KOPT-K1 (cell line): ENCODE results near the gene WDR62.

Source experiments
- H3K27ac ChIP-seq: fragments of 200-600 bp; sonication (generic); 2 replicates; pipeline ENCODE4 v1.5.1; 2016; ENCODE audit warnings: antibody characterized with exemption, mild to moderate bottlenecking, low read depth, low read length; ENCODE audit not compliant: poor library complexity, severe bottlenecking
- H3K36me3 ChIP-seq: fragments of 200-600 bp; sonication (generic); 2 replicates; pipeline ENCODE4 v1.5.1; 2017; ENCODE audit warnings: antibody characterized with exemption, mild to moderate bottlenecking, low read length, moderate library complexity; ENCODE audit not compliant: insufficient read depth
- H3K9me3 ChIP-seq: fragments of 200-600 bp; sonication (generic); 2 replicates; pipeline ENCODE4 v1.5.1; 2017; ENCODE audit warnings: antibody characterized with exemption, low read length, mild to moderate bottlenecking; ENCODE audit not compliant: insufficient read depth, poor library complexity, severe bottlenecking

Gene WDR62

DNA sequence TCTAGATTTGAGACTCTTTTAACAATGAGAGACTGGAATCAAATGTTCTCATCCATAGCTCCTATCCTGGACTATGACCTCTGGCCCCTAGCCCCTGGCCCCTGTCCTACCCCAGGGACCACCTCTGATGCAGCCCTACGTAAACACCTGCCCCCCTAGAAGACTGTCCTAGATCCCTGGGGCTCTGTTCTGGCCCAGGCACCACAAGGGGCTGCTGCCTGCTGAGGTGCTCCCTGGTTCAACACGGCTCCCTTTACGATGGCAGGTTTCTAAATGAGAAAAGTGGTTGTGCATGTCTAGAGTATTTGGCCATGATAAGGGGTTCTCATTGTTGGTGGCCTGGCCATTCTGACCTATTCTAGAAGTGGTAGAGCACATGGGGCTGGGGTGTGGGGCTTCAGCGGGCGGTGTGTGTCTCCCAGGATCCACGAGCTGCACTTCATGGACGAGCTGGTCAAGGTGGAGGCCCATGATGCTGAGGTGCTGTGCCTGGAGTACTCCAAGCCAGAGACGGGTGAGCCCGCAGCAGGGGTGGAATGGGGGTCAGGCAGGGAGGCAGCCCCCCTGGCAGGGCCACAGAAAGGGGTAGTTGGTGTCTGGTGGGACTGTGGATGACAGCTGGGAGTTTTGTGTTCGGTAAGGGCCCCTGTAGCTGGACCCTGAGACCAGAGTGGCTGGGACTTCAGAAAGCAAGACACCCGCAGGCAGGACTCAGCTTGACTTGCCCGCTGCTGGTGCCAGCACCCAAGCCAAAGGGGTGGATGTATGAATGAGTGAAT lies 29.7 kb downstream of the WDR62 start:
- Histone ChIP-seq H3K9me3 (no peaks in the 10 kb centered on the region), H3K27ac (no peak overlapping the region), H3K36me3 (peaks cover 95% of the 10 kb centered on the region)

DNA sequence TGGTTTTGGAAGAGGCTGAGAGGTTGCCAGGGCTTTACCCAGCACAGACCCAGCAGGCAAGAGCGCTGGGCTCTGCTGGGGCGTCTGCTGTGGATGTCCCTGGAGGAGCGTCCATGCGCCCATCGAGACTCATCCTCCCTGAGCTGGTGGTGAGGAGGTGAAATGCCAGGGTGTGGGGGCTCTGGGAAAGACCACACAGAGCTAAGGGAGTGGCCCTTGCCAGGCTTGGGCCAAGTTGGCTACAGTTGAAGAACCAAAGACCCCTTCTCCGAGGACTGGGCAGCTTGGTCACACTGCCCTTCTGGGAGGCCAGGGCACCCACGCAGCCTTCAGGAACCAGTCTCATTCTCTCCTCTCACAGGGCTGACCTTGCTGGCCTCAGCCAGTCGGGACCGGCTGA lies 31.6 kb downstream of the WDR62 start:
- Histone ChIP-seq H3K36me3 (peaks cover 100% of the 10 kb centered on the region), H3K27ac (no peak overlapping the region), H3K9me3 (no peaks in the 10 kb centered on the region)

DNA sequence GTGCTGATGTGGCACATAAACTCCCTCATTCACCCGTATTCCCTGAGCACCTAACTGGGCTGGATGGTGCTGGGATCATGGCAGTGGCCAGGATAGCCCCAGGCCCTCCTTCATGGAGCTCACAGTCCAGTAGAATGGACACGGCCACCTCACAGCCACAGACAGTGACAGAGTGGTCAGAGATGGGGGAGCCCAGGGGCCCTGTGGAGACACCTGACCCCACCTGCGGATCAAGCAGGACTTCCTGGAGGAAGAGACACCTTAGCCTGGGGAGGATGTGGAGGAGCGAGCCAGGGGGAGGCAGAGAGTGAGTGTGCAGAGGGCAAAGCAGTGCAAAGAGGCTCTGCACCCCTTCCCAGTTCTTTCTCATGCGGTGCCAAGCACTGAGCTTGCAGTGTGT lies 35.1 kb downstream of the WDR62 start:
- no peak overlapping the region for H3K27ac ChIP-seq
- H3K36me3 ChIP-seq: peaks cover 99% of the 10 kb centered on the region
- H3K9me3 ChIP-seq: no peaks in the 10 kb centered on the region

GRCh38 chr19:36090910-36091695 lies 36.4 kb downstream of the WDR62 start:
- Histone ChIP-seq H3K36me3 (peaks cover 99% of the 10 kb centered on the region), H3K27ac (no peak overlapping the region)

DNA sequence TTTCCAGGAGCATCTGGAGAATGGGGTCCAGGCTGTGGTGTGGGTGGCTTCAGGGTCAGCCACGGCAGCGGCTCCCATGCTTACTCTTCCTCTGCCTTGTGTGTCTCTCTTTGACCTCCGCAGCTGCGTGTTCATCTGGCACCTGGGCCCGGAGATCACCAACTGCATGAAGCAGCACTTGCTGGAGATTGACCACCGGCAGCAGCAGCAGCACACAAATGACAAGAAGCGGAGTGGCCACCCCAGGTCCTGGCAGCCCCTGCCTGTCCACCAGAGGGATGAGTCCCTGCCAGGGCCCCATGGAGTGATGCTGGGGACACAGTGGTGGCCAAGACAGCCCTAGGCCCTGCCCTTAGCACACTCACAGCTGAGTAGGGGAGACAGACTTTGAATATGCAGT lies 37.9 kb downstream of the WDR62 start:
- H3K36me3 ChIP-seq: peaks cover 99% of the 10 kb centered on the region
- no peak overlapping the region for H3K27ac ChIP-seq
- no peaks in the 10 kb centered on the region for H3K9me3 ChIP-seq

More at GRCh38 chr19:36090910-36091695, 36.4 kb downstream of the WDR62 start:
- H3K9me3 ChIP-seq: no peaks in the 10 kb centered on the region

DNA sequence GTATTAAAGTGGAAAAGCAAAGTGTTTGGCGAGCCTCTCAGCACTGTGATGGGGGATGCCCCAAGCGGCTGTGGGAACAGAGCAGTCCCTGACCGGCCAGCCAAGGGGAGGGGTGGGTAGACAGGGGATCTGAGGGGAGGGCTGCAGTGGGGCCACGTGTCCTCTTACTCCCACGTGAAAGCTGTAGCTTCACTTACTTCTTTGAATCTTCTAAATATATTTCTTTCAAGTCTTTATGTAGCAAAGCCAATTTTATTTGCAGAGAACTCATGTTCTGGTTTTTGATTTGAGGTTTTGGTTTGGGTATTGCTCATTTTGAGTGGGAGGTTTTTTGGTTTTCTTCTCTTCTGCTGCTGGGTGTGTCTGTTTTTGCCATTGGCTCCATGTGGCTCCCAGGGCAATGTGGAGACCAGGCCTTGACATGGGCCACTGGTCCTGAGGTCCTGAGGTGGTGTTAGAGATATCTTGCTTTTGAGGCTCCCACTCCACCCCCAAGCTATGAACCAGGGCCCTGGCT lies 38.5 kb downstream of the WDR62 start:
- Histone ChIP-seq H3K27ac (no peak overlapping the region), H3K36me3 (peaks cover 99% of the 10 kb centered on the region)

GRCh38 chr19:36093687-36094086 lies 39.0 kb downstream of the WDR62 start:
- H3K36me3 ChIP-seq: peaks cover 99% of the 10 kb centered on the region

More for the DNA sequence above, 38.5 kb downstream of the WDR62 start:
- no peaks in the 10 kb centered on the region for H3K9me3 ChIP-seq

DNA sequence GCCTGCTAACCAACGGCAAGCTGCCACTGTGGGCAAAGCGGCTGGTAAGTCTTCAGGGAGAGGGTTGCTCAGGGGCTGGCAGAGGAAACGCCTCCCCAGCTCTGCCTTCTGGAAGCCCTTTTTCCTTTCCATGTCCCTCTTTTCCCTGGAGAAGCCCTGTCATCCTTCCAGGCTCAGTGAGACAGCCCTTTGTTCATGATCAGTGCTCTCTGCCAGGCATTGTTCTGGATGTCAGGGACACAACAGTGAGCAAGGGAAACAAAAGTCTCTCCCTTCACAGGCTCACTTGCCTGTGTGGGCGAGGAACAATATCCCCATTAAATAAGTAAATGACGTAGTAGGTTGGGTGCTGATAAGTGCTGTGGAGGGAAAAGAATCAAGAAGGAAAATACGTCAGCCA lies 42.3 kb downstream of the WDR62 start:
- Histone ChIP-seq H3K27ac (no peak overlapping the region), H3K36me3 (peaks cover 99% of the 10 kb centered on the region), H3K9me3 (no peaks in the 10 kb centered on the region)

More at GRCh38 chr19:36093687-36094086, 39.0 kb downstream of the WDR62 start:
- no peaks in the 10 kb centered on the region for H3K9me3 ChIP-seq
- no peak overlapping the region for H3K27ac ChIP-seq

GRCh38 chr19:36099166-36099785 lies 44.6 kb downstream of the WDR62 start:
- Histone ChIP-seq H3K36me3 (peaks cover 99% of the 10 kb centered on the region), H3K27ac (no peak overlapping the region), H3K9me3 (no peaks in the 10 kb centered on the region)

- Histone ChIP-seq H3K36me3 (peaks cover 100% of the 10 kb centered on the region), H3K9me3 (no peaks in the 10 kb centered on the region), H3K27ac (no peak overlapping the region)
Measured at GRCh38 chr19:36100476-36100875, 45.8 kb downstream of the WDR62 start.

DNA sequence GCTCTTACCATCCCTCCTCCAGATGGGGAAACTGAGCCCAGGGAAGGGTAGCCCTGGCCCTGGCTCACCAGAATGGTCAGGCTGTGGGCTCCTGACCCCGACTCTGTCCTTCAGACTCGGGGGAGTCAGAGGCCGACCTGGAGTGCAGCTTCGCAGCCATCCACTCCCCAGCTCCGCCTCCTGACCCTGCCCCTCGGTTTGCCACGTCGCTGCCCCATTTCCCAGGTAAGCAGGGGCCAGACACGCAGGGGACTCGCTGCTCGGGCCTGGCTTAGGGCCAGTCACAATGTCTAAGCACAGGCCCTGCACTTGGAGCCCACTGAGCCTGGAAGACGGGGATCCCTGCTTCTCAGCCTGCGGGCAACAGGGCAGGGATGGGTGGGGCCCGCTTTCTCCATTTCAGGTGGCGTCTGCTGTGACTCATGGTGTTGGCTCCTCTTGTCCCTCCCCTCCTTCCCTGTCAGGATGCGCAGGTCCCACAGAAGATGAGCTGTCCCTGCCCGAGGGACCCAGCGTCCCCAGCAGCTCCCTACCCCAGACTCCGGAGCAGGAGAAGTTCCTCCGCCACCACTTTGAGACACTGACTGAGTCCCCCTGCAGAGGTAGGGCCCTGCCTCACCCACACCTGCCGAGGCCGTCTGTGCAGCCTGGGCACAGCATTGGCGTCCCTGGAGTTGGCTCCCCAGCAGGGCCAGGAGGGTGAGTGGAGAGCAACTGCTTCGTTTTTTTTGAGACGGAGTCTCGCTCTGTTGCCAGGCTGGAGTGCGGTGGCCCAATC lies 47.0 kb downstream of the WDR62 start:
- peaks cover 98% of the 10 kb centered on the region for H3K36me3 ChIP-seq
- no peak overlapping the region for H3K27ac ChIP-seq
- no peaks in the 10 kb centered on the region for H3K9me3 ChIP-seq

- no peak overlapping the region for H3K27ac ChIP-seq
- H3K9me3 ChIP-seq: no peaks in the 10 kb centered on the region
- H3K36me3 ChIP-seq: peaks cover 90% of the 10 kb centered on the region
Measured at GRCh38 chr19:36103040-36103626, 48.4 kb downstream of the WDR62 start.

DNA sequence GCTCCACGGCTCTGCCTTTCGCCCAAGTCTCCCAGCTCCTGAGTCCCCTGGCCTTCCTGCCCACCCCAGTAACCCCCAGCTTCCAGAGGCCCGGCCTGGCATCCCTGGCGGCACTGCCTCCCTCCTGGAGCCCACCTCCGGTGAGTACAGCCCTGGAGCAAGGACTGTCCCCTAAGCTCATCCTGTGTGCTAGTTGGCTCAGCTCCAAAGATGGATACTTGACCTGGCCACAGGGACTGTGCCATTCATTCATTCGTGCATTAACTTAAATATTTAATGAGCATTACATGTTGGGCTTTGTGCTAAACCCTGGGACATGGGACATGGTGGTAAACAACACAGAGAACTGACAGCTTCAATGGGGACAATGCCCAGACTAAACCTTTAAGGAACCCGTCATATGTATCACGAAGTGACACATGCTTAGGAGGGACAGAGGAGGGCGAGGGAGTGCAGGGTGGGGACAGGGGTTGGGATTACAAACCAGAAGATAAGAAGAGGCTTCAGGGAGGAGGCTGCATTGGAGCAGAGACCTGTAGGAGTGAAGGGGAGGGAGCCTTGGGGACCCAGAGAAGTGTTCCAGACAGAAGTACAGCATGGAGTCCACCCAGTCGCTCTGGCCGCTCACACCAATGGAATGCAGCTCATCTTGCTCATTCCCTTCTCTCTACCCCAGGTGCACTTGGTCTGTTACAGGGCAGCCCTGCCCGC lies 49.3 kb downstream of the WDR62 start:
- Histone ChIP-seq H3K9me3 (no peaks in the 10 kb centered on the region), H3K36me3 (peaks cover 81% of the 10 kb centered on the region), H3K27ac (no peak overlapping the region)

DNA sequence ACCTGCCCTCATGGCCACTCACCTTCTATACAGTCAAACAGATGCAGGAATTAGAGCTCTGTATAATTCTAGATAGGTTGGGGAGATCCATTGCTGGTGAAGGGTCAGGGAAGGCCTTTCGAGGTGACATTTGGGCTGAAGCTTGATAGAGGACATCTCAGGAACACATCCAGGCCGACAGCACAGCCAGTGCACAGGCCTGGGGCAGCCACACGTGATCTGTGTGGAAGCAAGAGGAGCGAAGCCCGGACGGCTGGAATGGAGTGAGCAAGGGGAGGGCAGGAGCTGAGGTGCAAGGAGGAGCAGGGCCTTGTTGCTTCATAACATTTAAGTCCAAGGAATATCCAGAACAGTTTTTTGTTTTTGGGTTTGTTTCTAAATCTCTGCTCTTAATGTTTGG lies 51.7 kb downstream of the WDR62 start:
- H3K9me3 ChIP-seq: no peaks in the 10 kb centered on the region
- peaks cover 62% of the 10 kb centered on the region for H3K36me3 ChIP-seq
- no peak overlapping the region for H3K27ac ChIP-seq
